Right atrium auricular region (tissue), 2 donors: Measurements from ENCODE around the gene WDR48. TPM values are rescaled to one million over a fixed set of nuclear protein-coding genes. Genes with fewer than 3 reads are reported as not detected.
A peak's percentile ranks its signal among the peaks of the same experiment; 100 is the strongest.

Source experiments
- DNase-seq: peaks from one replicate; pipeline ENCODE4 v3.0.0-alpha.2; 2019; ENCODE audit warnings: low spot score
- H3K27ac ChIP-seq, 2 donors: fragments of 200-600 bp; sonication (generic); 1 replicate in 1 of 2; 2 replicates in 1 of 2; pipeline ENCODE4 v1.5.1; 2016 to 2019
- H3K27me3 ChIP-seq, 2 donors: fragments of 200-600 bp; sonication (generic); one replicate each; pipeline versions ENCODE4 v1.5.1 to v1.6.0; 2017 to 2019
- H3K36me3 ChIP-seq: fragments of 200-600 bp; sonication (generic); one replicate; pipeline ENCODE4 v1.5.1; 2016
- H3K4me1 ChIP-seq, 2 donors: fragments of 200-600 bp; sonication (generic); one replicate each; pipeline versions ENCODE4 v1.5.1 to v1.6.0; 2017 to 2019
- H3K4me3 ChIP-seq, 2 donors: fragments of 200-600 bp; sonication (generic); 1 replicate in 1 of 2; 2 replicates in 1 of 2; pipeline ENCODE4 v1.5.1; 2017 to 2019; ENCODE audit warnings: mild to moderate bottlenecking in 1 of 2, moderate library complexity in 1 of 2
- H3K9me3 ChIP-seq, 2 donors: fragments of 200-600 bp; sonication (generic); one replicate each; pipeline ENCODE4 v1.5.1; 2019
- CTCF ChIP-seq, 2 donors: fragments of 200-600 bp; sonication (generic); IDR thresholded peaks; one replicate each; pipeline ENCODE4 v1.5.1; 2019; ENCODE audit warnings: antibody characterized with exemption in 2 of 2
- total RNA-seq, 2 donors: library from RNA; depleted of rRNA; stranded (reverse); fragments of >200 nt; gene quantifications; one replicate each; pipeline ENCODE4 v1.1.0, GENCODE V29; 2016

WDR48 gene
- total RNA-seq: 10 to 100 TPM; 11.9 to 17.1 TPM

GRCh38 chr3:39051649-39052561 is at the start of gene WDR48, which contains the start of gene SCN11A:
WDR48 (plus strand) TSS chr3:39052016; CDS start chr3:39052026, 10 bp downstream.
SCN11A (minus strand) TSS chr3:39051944; CDS start chr3:38950362, 101,582 bp downstream.
- no peaks in the 10 kb centered on the region for H3K27me3 ChIP-seq
- no peaks in the 10 kb centered on the region for H3K9me3 ChIP-seq
- peaks cover 0 to 23% of the 10 kb centered on the region in 2 donors for H3K4me1 ChIP-seq
- peak within 1 kb of the TSS; percentile 97 to 99 for H3K4me3 ChIP-seq
- peak within 1 kb of the TSS; percentile 89 to 91 for H3K27ac ChIP-seq
- peak; percentile 96 for DNase-seq
- no peaks in the 10 kb centered on the region for H3K36me3 ChIP-seq
- TF ChIP-seq CTCF (IDR thresholded peaks at IDR 0.05): no peak

- no peak for DNase-seq
- H3K4me3 ChIP-seq: no peak overlapping the region
- no peak overlapping the region for H3K27ac ChIP-seq
- no peaks in the 10 kb centered on the region for H3K36me3 ChIP-seq
- H3K9me3 ChIP-seq: no peaks in the 10 kb centered on the region
- no peak for TF ChIP-seq CTCF (IDR thresholded peaks at IDR 0.05)
- no peaks in the 10 kb centered on the region for H3K27me3 ChIP-seq
- no peaks in the 10 kb centered on the region for H3K4me1 ChIP-seq
These were observed 46.5 kb upstream of the WDR48 start for GRCh38 chr3:39005295-39005694.

- Histone ChIP-seq H3K9me3 (no peaks in the 10 kb centered on the region), H3K27ac (no peak overlapping the region), H3K27me3 (no peaks in the 10 kb centered on the region), H3K4me3 (no peak overlapping the region), H3K36me3 (no peaks in the 10 kb centered on the region), H3K4me1 (no peaks in the 10 kb centered on the region)
- no peak for TF ChIP-seq CTCF (IDR thresholded peaks at IDR 0.05)
- no peak for DNase-seq
These were observed 40.6 kb upstream of the WDR48 start for GRCh38 chr3:39011191-39011736.

- no peak for TF ChIP-seq CTCF (IDR thresholded peaks at IDR 0.05)
- H3K27me3 ChIP-seq: no peaks in the 10 kb centered on the region
- no peak for DNase-seq
- H3K36me3 ChIP-seq: no peaks in the 10 kb centered on the region
- H3K27ac ChIP-seq: no peak overlapping the region
- H3K9me3 ChIP-seq: no peaks in the 10 kb centered on the region
- no peaks in the 10 kb centered on the region for H3K4me1 ChIP-seq
- H3K4me3 ChIP-seq: no peak overlapping the region
These were observed 38.5 kb upstream of the WDR48 start for GRCh38 chr3:39013289-39013688.

- H3K27ac ChIP-seq: no peak overlapping the region
- DNase-seq: no peak
- H3K9me3 ChIP-seq: no peaks in the 10 kb centered on the region
- H3K4me3 ChIP-seq: no peak overlapping the region
- H3K36me3 ChIP-seq: no peaks in the 10 kb centered on the region
- TF ChIP-seq CTCF (IDR thresholded peaks at IDR 0.05): no peak
- H3K27me3 ChIP-seq: no peaks in the 10 kb centered on the region
- H3K4me1 ChIP-seq: no peaks in the 10 kb centered on the region
These were observed 37.8 kb upstream of the WDR48 start for GRCh38 chr3:39013921-39014509.
